ENCODE results near the gene SRSF9.

GRCh38 chr12:120417917-120418580 lies 51.5 kb downstream of the SRSF9 start:
- TF ChIP-seq CTCF (IDR thresholded peaks at IDR 0.05) (no peak), POLR2A (IDR thresholded peaks at IDR 0.05) (no peak)

Data from heart left ventricle (tissue), 13 donors.